K562 (cell line): ENCODE results near the gene CKLF. TPM values are rescaled to one million over a fixed set of nuclear protein-coding genes. Genes with fewer than 3 reads are reported as not detected.

Experiments
- HMG20B ChIP-seq: fragments of 250-450 bp; sonication (Bioruptor Pico); IDR thresholded peaks from 2 replicates; pipeline ENCODE4 v1.5.0; 2021; ENCODE audit warnings: mild to moderate bottlenecking
- TEAD4 ChIP-seq, 2 experiments: sonication (generic) in 1 of 2; formaldehyde crosslinking in 1 of 2; IDR thresholded peaks; 2 replicates each; pipeline versions ENCODE4 v1.6.1 to v1.8.0; 2012 to 2022; ENCODE audit warnings: borderline replicate concordance in 1 of 2, inconsistent platforms in 1 of 2, low read length in 1 of 2, mild to moderate bottlenecking in 1 of 2, missing genetic modification reagents in 1 of 2
- polyA plus RNA-seq, 8 experiments: library from polyadenylated mRNA; depleted of rRNA in 4 of 8; stranded (reverse) in 5 of 8; unstranded in 3 of 8; fragments of >200 nt; fragmentation: Nextera tagmentation in 2 of 8; fragmentation: Illumina TruSeq in 1 of 8; extraction: Ambion mirVana in 2 of 8; extraction: Trizol in 1 of 8; gene quantifications; 2 replicates each; pipeline versions ENCODE4 v1.2.1 to v1.2.3, GENCODE V29; 2011 to 2014; ENCODE audit warnings: inconsistent platforms in 1 of 8, missing spikeins in 1 of 8
- total RNA-seq, 7 experiments: library from RNA; depleted of rRNA in 6 of 7; stranded (reverse); fragments of >200 nt in 6 of 7; fragmentation: Illumina TruSeq in 2 of 7; extraction: Trizol in 2 of 7; gene quantifications; 2 replicates each; pipeline versions ENCODE4 v1.2.1 to v1.2.3, GENCODE V29; 2011 to 2021; ENCODE audit warnings: low replicate concordance in 1 of 7
- TF ChIP-seq, protein P1 (sequence below): fragments of 200-600 bp; sonication (generic); IDR thresholded peaks from one replicate; pipeline ENCODE4 v1.6.1; 2012; ENCODE audit warnings: mild to moderate bottlenecking, low read depth, low read length, inconsistent platforms
- TF ChIP-seq, protein P2 (sequence below): sonication (generic); formaldehyde crosslinking; IDR thresholded peaks from 2 replicates; pipeline ENCODE4 v1.9.0; 2022; ENCODE audit warnings: mild to moderate bottlenecking, missing genetic modification reagents
- TF ChIP-seq, protein P3 (sequence below): fragments of 450-650 bp; formaldehyde crosslinking; IDR thresholded peaks from 2 replicates; pipeline ENCODE4 v1.4.0; 2020; ENCODE audit warnings: mild to moderate bottlenecking, moderate library complexity
- TF ChIP-seq, protein P4 (sequence below), 3 experiments: IDR thresholded peaks in 2 of 3; conservative IDR thresholded peaks in 1 of 3; 2 replicates each; pipeline ENCODE4 v1.5.1; 2011 to 2012; ENCODE audit warnings: low read length in 3 of 3, mild to moderate bottlenecking in 3 of 3, control low read depth in 2 of 3, improper control_type of control experiment in 1 of 3, inconsistent platforms in 1 of 3, low read depth in 1 of 3, mixed read lengths in 1 of 3, moderate library complexity in 1 of 3; ENCODE audit not compliant: insufficient read depth in 2 of 3

The CKLF gene
- total and polyA plus RNA-seq, 9 of the 15 experiments (the other 6 are each of a cell fraction or from before 2014, with no cell fraction given), result 84.8 to 322 (median 118) TPM

DNA sequence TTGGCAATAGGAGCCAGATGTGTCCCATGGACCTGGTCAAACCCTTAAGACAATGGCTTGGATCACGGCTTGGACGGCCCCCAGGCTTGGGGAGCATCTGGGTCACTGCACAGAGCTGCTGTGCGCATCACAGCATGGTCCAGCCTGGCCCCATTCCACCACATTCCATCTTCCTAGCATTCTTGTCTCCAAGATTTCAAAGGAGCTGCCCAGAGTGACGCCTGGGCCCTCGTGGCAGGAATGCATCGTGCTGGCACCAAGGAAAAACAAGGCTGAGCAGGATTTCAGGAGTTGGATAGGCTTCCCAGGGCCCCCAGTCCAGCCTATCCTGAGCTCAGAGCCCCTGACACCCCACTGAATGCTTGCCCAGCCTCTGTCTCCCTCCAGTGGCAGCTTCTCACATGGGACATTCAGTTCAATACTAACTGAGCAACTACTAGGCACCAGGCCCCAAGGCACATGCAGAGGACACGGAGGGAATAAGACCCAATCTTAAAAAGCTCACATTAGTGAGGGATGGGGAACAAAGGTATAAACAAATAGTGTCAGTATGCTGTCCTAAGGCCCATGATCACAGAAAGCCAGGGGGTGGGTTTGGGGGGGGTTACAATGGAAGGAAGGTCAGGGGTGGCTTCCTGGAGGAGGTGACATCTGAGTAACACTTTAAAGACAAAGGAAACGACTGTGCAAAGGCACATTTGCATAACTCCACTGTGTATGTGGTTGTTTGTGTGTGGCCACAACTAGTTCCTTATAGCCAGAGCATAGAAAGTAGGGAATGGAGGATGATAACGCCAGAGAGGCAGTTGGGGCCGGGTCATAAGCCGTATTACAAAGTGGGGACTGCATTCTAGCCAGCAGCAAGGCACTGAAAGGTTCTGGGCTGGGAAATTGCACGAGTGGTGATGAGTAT is 36.5 kb upstream of the CKLF start (continued):
- TF ChIP-seq, protein P1, sequence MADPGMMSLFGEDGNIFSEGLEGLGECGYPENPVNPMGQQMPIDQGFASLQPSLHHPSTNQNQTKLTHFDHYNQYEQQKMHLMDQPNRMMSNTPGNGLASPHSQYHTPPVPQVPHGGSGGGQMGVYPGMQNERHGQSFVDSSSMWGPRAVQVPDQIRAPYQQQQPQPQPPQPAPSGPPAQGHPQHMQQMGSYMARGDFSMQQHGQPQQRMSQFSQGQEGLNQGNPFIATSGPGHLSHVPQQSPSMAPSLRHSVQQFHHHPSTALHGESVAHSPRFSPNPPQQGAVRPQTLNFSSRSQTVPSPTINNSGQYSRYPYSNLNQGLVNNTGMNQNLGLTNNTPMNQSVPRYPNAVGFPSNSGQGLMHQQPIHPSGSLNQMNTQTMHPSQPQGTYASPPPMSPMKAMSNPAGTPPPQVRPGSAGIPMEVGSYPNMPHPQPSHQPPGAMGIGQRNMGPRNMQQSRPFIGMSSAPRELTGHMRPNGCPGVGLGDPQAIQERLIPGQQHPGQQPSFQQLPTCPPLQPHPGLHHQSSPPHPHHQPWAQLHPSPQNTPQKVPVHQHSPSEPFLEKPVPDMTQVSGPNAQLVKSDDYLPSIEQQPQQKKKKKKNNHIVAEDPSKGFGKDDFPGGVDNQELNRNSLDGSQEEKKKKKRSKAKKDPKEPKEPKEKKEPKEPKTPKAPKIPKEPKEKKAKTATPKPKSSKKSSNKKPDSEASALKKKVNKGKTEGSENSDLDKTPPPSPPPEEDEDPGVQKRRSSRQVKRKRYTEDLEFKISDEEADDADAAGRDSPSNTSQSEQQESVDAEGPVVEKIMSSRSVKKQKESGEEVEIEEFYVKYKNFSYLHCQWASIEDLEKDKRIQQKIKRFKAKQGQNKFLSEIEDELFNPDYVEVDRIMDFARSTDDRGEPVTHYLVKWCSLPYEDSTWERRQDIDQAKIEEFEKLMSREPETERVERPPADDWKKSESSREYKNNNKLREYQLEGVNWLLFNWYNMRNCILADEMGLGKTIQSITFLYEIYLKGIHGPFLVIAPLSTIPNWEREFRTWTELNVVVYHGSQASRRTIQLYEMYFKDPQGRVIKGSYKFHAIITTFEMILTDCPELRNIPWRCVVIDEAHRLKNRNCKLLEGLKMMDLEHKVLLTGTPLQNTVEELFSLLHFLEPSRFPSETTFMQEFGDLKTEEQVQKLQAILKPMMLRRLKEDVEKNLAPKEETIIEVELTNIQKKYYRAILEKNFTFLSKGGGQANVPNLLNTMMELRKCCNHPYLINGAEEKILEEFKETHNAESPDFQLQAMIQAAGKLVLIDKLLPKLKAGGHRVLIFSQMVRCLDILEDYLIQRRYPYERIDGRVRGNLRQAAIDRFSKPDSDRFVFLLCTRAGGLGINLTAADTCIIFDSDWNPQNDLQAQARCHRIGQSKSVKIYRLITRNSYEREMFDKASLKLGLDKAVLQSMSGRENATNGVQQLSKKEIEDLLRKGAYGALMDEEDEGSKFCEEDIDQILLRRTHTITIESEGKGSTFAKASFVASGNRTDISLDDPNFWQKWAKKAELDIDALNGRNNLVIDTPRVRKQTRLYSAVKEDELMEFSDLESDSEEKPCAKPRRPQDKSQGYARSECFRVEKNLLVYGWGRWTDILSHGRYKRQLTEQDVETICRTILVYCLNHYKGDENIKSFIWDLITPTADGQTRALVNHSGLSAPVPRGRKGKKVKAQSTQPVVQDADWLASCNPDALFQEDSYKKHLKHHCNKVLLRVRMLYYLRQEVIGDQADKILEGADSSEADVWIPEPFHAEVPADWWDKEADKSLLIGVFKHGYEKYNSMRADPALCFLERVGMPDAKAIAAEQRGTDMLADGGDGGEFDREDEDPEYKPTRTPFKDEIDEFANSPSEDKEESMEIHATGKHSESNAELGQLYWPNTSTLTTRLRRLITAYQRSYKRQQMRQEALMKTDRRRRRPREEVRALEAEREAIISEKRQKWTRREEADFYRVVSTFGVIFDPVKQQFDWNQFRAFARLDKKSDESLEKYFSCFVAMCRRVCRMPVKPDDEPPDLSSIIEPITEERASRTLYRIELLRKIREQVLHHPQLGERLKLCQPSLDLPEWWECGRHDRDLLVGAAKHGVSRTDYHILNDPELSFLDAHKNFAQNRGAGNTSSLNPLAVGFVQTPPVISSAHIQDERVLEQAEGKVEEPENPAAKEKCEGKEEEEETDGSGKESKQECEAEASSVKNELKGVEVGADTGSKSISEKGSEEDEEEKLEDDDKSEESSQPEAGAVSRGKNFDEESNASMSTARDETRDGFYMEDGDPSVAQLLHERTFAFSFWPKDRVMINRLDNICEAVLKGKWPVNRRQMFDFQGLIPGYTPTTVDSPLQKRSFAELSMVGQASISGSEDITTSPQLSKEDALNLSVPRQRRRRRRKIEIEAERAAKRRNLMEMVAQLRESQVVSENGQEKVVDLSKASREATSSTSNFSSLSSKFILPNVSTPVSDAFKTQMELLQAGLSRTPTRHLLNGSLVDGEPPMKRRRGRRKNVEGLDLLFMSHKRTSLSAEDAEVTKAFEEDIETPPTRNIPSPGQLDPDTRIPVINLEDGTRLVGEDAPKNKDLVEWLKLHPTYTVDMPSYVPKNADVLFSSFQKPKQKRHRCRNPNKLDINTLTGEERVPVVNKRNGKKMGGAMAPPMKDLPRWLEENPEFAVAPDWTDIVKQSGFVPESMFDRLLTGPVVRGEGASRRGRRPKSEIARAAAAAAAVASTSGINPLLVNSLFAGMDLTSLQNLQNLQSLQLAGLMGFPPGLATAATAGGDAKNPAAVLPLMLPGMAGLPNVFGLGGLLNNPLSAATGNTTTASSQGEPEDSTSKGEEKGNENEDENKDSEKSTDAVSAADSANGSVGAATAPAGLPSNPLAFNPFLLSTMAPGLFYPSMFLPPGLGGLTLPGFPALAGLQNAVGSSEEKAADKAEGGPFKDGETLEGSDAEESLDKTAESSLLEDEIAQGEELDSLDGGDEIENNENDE, result no peak
- TF ChIP-seq, protein P2, sequence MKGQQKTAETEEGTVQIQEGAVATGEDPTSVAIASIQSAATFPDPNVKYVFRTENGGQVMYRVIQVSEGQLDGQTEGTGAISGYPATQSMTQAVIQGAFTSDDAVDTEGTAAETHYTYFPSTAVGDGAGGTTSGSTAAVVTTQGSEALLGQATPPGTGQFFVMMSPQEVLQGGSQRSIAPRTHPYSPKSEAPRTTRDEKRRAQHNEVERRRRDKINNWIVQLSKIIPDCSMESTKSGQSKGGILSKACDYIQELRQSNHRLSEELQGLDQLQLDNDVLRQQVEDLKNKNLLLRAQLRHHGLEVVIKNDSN (CRISPR knock-in tag), result no peak
- TF ChIP-seq HMG20B (CRISPR knock-in tag) (no peak), TEAD4 (IDR thresholded peaks at IDR 0.05; ENCODE audit: low read length) (no peak), TEAD4 (CRISPR knock-in tag; IDR thresholded peaks at IDR 0.05; ENCODE audit: borderline replicate concordance) (no peak)
- TF ChIP-seq, protein P3, sequence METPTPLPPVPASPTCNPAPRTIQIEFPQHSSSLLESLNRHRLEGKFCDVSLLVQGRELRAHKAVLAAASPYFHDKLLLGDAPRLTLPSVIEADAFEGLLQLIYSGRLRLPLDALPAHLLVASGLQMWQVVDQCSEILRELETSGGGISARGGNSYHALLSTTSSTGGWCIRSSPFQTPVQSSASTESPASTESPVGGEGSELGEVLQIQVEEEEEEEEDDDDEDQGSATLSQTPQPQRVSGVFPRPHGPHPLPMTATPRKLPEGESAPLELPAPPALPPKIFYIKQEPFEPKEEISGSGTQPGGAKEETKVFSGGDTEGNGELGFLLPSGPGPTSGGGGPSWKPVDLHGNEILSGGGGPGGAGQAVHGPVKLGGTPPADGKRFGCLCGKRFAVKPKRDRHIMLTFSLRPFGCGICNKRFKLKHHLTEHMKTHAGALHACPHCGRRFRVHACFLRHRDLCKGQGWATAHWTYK (CRISPR knock-in tag), result no peak
- TF ChIP-seq, protein P4, sequence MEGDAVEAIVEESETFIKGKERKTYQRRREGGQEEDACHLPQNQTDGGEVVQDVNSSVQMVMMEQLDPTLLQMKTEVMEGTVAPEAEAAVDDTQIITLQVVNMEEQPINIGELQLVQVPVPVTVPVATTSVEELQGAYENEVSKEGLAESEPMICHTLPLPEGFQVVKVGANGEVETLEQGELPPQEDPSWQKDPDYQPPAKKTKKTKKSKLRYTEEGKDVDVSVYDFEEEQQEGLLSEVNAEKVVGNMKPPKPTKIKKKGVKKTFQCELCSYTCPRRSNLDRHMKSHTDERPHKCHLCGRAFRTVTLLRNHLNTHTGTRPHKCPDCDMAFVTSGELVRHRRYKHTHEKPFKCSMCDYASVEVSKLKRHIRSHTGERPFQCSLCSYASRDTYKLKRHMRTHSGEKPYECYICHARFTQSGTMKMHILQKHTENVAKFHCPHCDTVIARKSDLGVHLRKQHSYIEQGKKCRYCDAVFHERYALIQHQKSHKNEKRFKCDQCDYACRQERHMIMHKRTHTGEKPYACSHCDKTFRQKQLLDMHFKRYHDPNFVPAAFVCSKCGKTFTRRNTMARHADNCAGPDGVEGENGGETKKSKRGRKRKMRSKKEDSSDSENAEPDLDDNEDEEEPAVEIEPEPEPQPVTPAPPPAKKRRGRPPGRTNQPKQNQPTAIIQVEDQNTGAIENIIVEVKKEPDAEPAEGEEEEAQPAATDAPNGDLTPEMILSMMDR (IDR thresholded peaks at IDR 0.05 in 2 of 3, conservative IDR thresholded peaks at IDR 0.05 in 1 of 3; ENCODE audit: insufficient read depth in 2 of 3, low read depth in 1 of 3, low read length in 3 of 3), result peak; percentile 53 to 69 (median 58)
